ENCODE measurements around the gene RALGPS1. TPM values are rescaled to one million over a fixed set of nuclear protein-coding genes. Genes with fewer than 3 reads are reported as not detected.

RALGPS1 gene
- total and polyA plus RNA-seq, 2 of the 8 experiments (the other 6 are each of a cell fraction or from before 2014, with no cell fraction given): 20.0 to 23.5 TPM

DNA sequence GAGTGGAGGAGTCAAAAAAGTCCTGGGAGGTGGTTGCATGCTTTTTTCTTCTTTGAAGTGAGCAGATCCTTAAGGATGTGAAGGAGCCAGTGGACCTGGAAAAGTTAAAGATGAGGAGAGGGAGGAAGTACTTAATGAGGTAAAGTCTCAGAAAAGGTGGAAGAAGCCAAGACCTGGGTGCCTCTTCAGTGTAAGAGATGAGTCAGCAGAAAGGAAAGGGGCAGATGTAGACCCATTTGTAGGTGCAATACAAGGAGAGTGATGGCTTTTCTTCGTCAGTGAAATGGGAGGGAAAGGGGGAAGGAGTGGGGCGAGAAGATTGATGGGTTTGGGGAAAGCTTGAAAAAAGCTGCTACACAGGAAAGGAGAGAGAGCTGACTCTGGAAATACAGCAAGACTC, 124.9 kb downstream of the RALGPS1 start:
- Histone ChIP-seq H3K23ac (ENCODE audit: insufficient read length) (no peak overlapping the region), H3K4ac (replicated peaks; ENCODE audit: insufficient read length, low read depth, low read length) (no peak overlapping the region), H2BK120ac (replicated peaks; ENCODE audit: low read depth, low read length) (no peak overlapping the region), H4K5ac (ENCODE audit: insufficient read length, low read depth, low read length) (no peak overlapping the region), H3K9me3 (ENCODE audit: insufficient read depth in 2 of 2, low read depth in 1 of 2, low read length in 1 of 2) (no peaks in the 10 kb centered on the region), H3K36me3 (ENCODE audit: control insufficient read depth in 2 of 4, insufficient read depth in 4 of 4, low read length in 3 of 4) (no peaks in the 10 kb centered on the region), H2BK20ac (ENCODE audit: low read length) (no peak overlapping the region), H2BK5ac (ENCODE audit: low read depth, low read length) (no peak overlapping the region), H2BK12ac (ENCODE audit: low read depth, low read length) (no peak overlapping the region), H3K79me1 (ENCODE audit: low read depth, low read length) (no peaks in the 10 kb centered on the region), H3K27ac (ENCODE audit: low read depth, low read length) (no peak overlapping the region), H4K91ac (replicated peaks; ENCODE audit: insufficient read length, low read length) (no peak overlapping the region), H4K20me1 (replicated peaks in 1 of 2; ENCODE audit: control insufficient read depth in 1 of 2, insufficient read depth in 2 of 2, low read length in 2 of 2) (no peaks in the 10 kb centered on the region), H3K4me2 (ENCODE audit: insufficient read depth in 1 of 2, low read depth in 2 of 2, low read length in 2 of 2) (no peak overlapping the region), H3K18ac (ENCODE audit: extremely low read depth, low read length) (no peak overlapping the region), H2BK15ac (ENCODE audit: low read length) (no peak overlapping the region), H3K23me2 (ENCODE audit: low read depth, low read length) (no peaks in the 10 kb centered on the region), H3K4me1 (replicated peaks in 1 of 4; ENCODE audit: control insufficient read depth in 3 of 4, insufficient read depth in 4 of 4, low read length in 3 of 4) (no peaks in the 10 kb centered on the region), H3K4me3 (ENCODE audit: extremely low read depth in 1 of 4, insufficient read depth in 2 of 4, low read depth in 3 of 4, low read length in 4 of 4) (no peak overlapping the region), H3K9ac (replicated peaks in 1 of 4; ENCODE audit: extremely low read depth in 1 of 4, low read depth in 3 of 4, low read length in 3 of 4) (no peak overlapping the region), H2AK5ac (ENCODE audit: low read depth, low read length) (no peak overlapping the region), H3K56ac (replicated peaks; ENCODE audit: insufficient read length, low read depth, low read length) (no peak overlapping the region), H4K8ac (ENCODE audit: extremely low read depth, insufficient read depth, low read length) (no peak overlapping the region), H2AFZ (ENCODE audit: low read length) (no peak overlapping the region), H3K79me2 (ENCODE audit: control insufficient read depth in 1 of 2, insufficient read depth in 2 of 2, low read length in 2 of 2) (no peaks in the 10 kb centered on the region), H3K14ac (ENCODE audit: insufficient read length) (no peak overlapping the region), H3K27me3 (replicated peaks in 1 of 4; ENCODE audit: control insufficient read depth in 3 of 4, extremely low read depth in 1 of 4, insufficient read depth in 3 of 4, low read length in 3 of 4) (no peaks in the 10 kb centered on the region)
- CTCF ChIA-PET (ENCODE audit: partially characterized antibody): interaction anchor here (0.7 kb wide), 1 partner anchor 16 kb away, joined by 4 read pairs; no protein-coding TSS in a partner anchor
- 88% methylated on average over 2 of the region's 2 CpGs; no CpG with 5 or more reads in 1 of the 2 experiments for whole genome bisulfite sequencing, 2 experiments (ENCODE audit: extremely low coverage in 1 of 2, insufficient coverage in 1 of 2, insufficient read length in 1 of 2, insufficient replicate concordance in 2 of 2, low coverage in 1 of 2, low lambda C conversion rate in 2 of 2, missing lambda C conversion rate in 1 of 2)
- DNase-seq (ENCODE audit: low read depth in 1 of 2, low spot score in 2 of 2) (no peak), FAIRE-seq (no peak)
- TF ChIP-seq CEBPB (IDR thresholded peaks at IDR 0.05; ENCODE audit: low read depth, low read length): no peak
- no peak for TF ChIP-seq TBP (IDR thresholded peaks at IDR 0.05; ENCODE audit: low read depth, low read length)
- POLR2A ChIA-PET (ENCODE audit: partially characterized antibody): no interaction called here

All from H1 (cell line).